Neural cell (in vitro differentiated cells): ENCODE data around the gene TPMT. TPM values are rescaled to one million over a fixed set of nuclear protein-coding genes. Genes with fewer than 3 reads are reported as not detected.

Experiments
- H2AFZ ChIP-seq: fragments of 200-600, 300-800 bp; sonication (generic), shearing (Covaris generic); 2 replicates; pipeline ENCODE4 v1.6.0; 2014; ENCODE audit warnings: low read depth, mild to moderate bottlenecking, antibody characterized with exemption, low read length, moderate library complexity
- H3F3A ChIP-seq: fragments of 200-600 bp; shearing (Covaris generic); 2 replicates; pipeline ENCODE4 v1.6.1; 2016; ENCODE audit warnings: mild to moderate bottlenecking, moderate library complexity, mixed read lengths, antibody characterized with exemption, low read length; ENCODE audit not compliant: insufficient read depth, poor library complexity, severe bottlenecking
- H3K27ac ChIP-seq: fragments of 200-600, 300-800 bp; sonication (generic), shearing (Covaris generic); 2 replicates; pipeline ENCODE4 v1.5.1; 2014; ENCODE audit warnings: mild to moderate bottlenecking, low read length, moderate library complexity
- H3K27me3 ChIP-seq: fragments of 300-800, 200-600 bp; sonication (generic), shearing (Covaris generic); 2 replicates; pipeline ENCODE4 v1.6.0; 2014; ENCODE audit warnings: mild to moderate bottlenecking, low read depth, low read length, moderate library complexity; ENCODE audit not compliant: insufficient read depth
- H3K36me3 ChIP-seq: fragments of 300-800, 200-600 bp; sonication (generic), shearing (Covaris generic); 2 replicates; pipeline ENCODE4 v1.5.1; 2014; ENCODE audit warnings: mild to moderate bottlenecking, antibody characterized with exemption, low read length, moderate library complexity; ENCODE audit not compliant: insufficient read depth
- H3K4me2 ChIP-seq: fragments of 300-800, 200-600 bp; sonication (generic), shearing (Covaris generic); 2 replicates; pipeline ENCODE4 v1.6.0; 2014; ENCODE audit warnings: mild to moderate bottlenecking, low read length
- H3K4me3 ChIP-seq: fragments of 300-800, 200-600 bp; sonication (generic), shearing (Covaris generic); 2 replicates; pipeline ENCODE4 v1.5.1; 2014; ENCODE audit warnings: mild to moderate bottlenecking, low read length, moderate library complexity
- H3K79me2 ChIP-seq: fragments of 200-600 bp; shearing (Covaris generic); replicated peaks from 2 replicates; pipeline ENCODE4 v1.6.0; 2014; ENCODE audit warnings: mild to moderate bottlenecking, low read length, moderate library complexity; ENCODE audit not compliant: insufficient read depth
- H3K9ac ChIP-seq: fragments of 300-800, 200-600 bp; sonication (generic), shearing (Covaris generic); 2 replicates; pipeline ENCODE4 v1.6.1; 2016; ENCODE audit warnings: mild to moderate bottlenecking, low read length, mixed read lengths
- H3K9me2 ChIP-seq: fragments of 200-600 bp; shearing (Covaris generic); 2 replicates; pipeline ENCODE4 v1.6.1; 2016; ENCODE audit warnings: mild to moderate bottlenecking, low read length, mixed read lengths; ENCODE audit not compliant: insufficient read depth
- H3K9me3 ChIP-seq: fragments of 200-600, 300-800 bp; sonication (generic), shearing (Covaris generic); 2 replicates; pipeline ENCODE4 v1.6.1; 2016; ENCODE audit warnings: mild to moderate bottlenecking, mixed run types, low read length, moderate library complexity, mixed read lengths
- H4K20me1 ChIP-seq: fragments of 200-600 bp; shearing (Covaris generic); 2 replicates; pipeline ENCODE4 v1.6.1; 2016; ENCODE audit warnings: mild to moderate bottlenecking, mixed run types; ENCODE audit not compliant: insufficient read depth
- CTCF ChIP-seq: fragments of 450-650 bp; IDR thresholded peaks from 2 replicates; pipeline ENCODE4 v1.5.1; 2014; ENCODE audit warnings: antibody characterized with exemption, mild to moderate bottlenecking, moderate library complexity; ENCODE audit not compliant: poor library complexity, severe bottlenecking
- EP300 ChIP-seq: fragments of 450-650 bp; conservative IDR thresholded peaks from 2 replicates; pipeline ENCODE4 v1.6.1; 2014; ENCODE audit warnings: antibody characterized with exemption, mild to moderate bottlenecking, moderate library complexity; ENCODE audit not compliant: poor library complexity, severe bottlenecking
- EZH2 ChIP-seq: fragments of 200-600, 300-800 bp; shearing (Covaris generic), sonication (generic); IDR thresholded peaks from 2 replicates; pipeline ENCODE4 v1.6.1; 2014; ENCODE audit warnings: antibody characterized with exemption, low read length, borderline replicate concordance, mild to moderate bottlenecking; ENCODE audit not compliant: insufficient read depth, poor library complexity, severe bottlenecking
- MXI1 ChIP-seq: fragments of 450-650 bp; conservative IDR thresholded peaks from 2 replicates; pipeline ENCODE4 v1.6.1; 2014; ENCODE audit warnings: antibody characterized with exemption, mild to moderate bottlenecking; ENCODE audit not compliant: poor library complexity, severe bottlenecking
- POLR2AphosphoS5 ChIP-seq: IDR thresholded peaks from 2 replicates; pipeline ENCODE4 v1.6.1; 2012
- RAD21 ChIP-seq: fragments of 450-650 bp; conservative IDR thresholded peaks from 2 replicates; pipeline ENCODE4 v1.6.1; 2014; ENCODE audit warnings: antibody characterized with exemption, mild to moderate bottlenecking, moderate library complexity
- SMC3 ChIP-seq: fragments of 450-650 bp; conservative IDR thresholded peaks from 2 replicates; pipeline ENCODE4 v1.6.1; 2014; ENCODE audit warnings: antibody characterized with exemption, mild to moderate bottlenecking, moderate library complexity; ENCODE audit not compliant: poor library complexity
- TAF1 ChIP-seq: IDR thresholded peaks from 2 replicates; pipeline ENCODE4 v1.6.1; 2012; ENCODE audit warnings: low read depth
- polyA plus RNA-seq: library from polyadenylated mRNA; depleted of rRNA; stranded (reverse); fragments of >200 nt; gene quantifications from 2 replicates; pipeline ENCODE4 v1.2.3, GENCODE V29; 2014

The TPMT gene
- polyA plus RNA-seq, 1 donor from 2014 or later: 5.7 TPM

- Histone ChIP-seq H3K4me2 (no peak overlapping the region), H3K27ac (no peak overlapping the region), H3K27me3 (no peaks in the 10 kb centered on the region), H3K79me2 (no peaks in the 10 kb centered on the region), H3K4me3 (no peak overlapping the region), H3F3A (no peaks in the 10 kb centered on the region), H2AFZ (no peak overlapping the region), H3K36me3 (no peaks in the 10 kb centered on the region), H3K9ac (no peak overlapping the region), H3K9me2 (no peaks in the 10 kb centered on the region), H4K20me1 (no peaks in the 10 kb centered on the region), H3K9me3 (no peaks in the 10 kb centered on the region)
- no peak for TF ChIP-seq SMC3
- no peak for TF ChIP-seq TAF1
- no peak for TF ChIP-seq RAD21
- TF ChIP-seq POLR2AphosphoS5: no peak
Observed at GRCh38 chr6:18147616-18148015, 7.3 kb downstream of the TPMT start.

- no peak overlapping the region for H3K9ac ChIP-seq
- H3K79me2 ChIP-seq: no peaks in the 10 kb centered on the region
- H3K4me2 ChIP-seq: no peak overlapping the region
- no peak overlapping the region for H3K4me3 ChIP-seq
- H3K9me3 ChIP-seq: no peaks in the 10 kb centered on the region
- H3F3A ChIP-seq: no peaks in the 10 kb centered on the region
- H3K27ac ChIP-seq: no peak overlapping the region
- TF ChIP-seq RAD21 (no peak), SMC3 (no peak), TAF1 (no peak), CTCF (no peak), POLR2AphosphoS5 (no peak), EZH2 (no peak)
- H3K9me2 ChIP-seq: no peaks in the 10 kb centered on the region
- no peak overlapping the region for H2AFZ ChIP-seq
- H3K27me3 ChIP-seq: no peaks in the 10 kb centered on the region
- no peaks in the 10 kb centered on the region for H3K36me3 ChIP-seq
- no peaks in the 10 kb centered on the region for H4K20me1 ChIP-seq
Observed at GRCh38 chr6:18147160-18147559, 7.7 kb downstream of the TPMT start.

- Histone ChIP-seq H3K27ac (no peak overlapping the region), H3K4me3 (no peak overlapping the region), H3K9me3 (no peaks in the 10 kb centered on the region), H3K9me2 (no peaks in the 10 kb centered on the region), H4K20me1 (no peaks in the 10 kb centered on the region), H3K27me3 (no peaks in the 10 kb centered on the region), H2AFZ (no peak overlapping the region), H3K79me2 (no peaks in the 10 kb centered on the region), H3K36me3 (no peaks in the 10 kb centered on the region), H3F3A (no peaks in the 10 kb centered on the region), H3K9ac (no peak overlapping the region), H3K4me2 (no peak overlapping the region)
- no peak for TF ChIP-seq CTCF
- no peak for TF ChIP-seq POLR2AphosphoS5
- no peak for TF ChIP-seq RAD21
- TF ChIP-seq TAF1: no peak
- TF ChIP-seq EZH2: no peak
- no peak for TF ChIP-seq EP300
- no peak for TF ChIP-seq MXI1
Observed at GRCh38 chr6:18142591-18142861, 12.4 kb downstream of the TPMT start.
